Measurements from ENCODE around the gene APBB1. TPM values are rescaled to one million over a fixed set of nuclear protein-coding genes. Genes with fewer than 3 reads are reported as not detected.

Gene APBB1
- total RNA-seq, 1 experiment from 2014 or later = 83.8 TPM

GRCh38 chr11:6420677-6421076 is 1.8 kb upstream of the APBB1 start:
- Histone ChIP-seq H3K27me3 (replicated peaks; ENCODE audit: insufficient read depth, low read depth, low read length, poor library complexity) (no peaks in the 10 kb centered on the region), H3K9me3 (ENCODE audit: low read depth, low read length, poor library complexity, severe bottlenecking) (no peaks in the 10 kb centered on the region), H3K4me1 (ENCODE audit: insufficient read depth, low read length, poor library complexity, severe bottlenecking) (peaks cover 3% of the 10 kb centered on the region), H3K4me3 (ENCODE audit: low read depth, low read length, poor library complexity, severe bottlenecking) (no peak overlapping the region), H3K27ac (ENCODE audit: low read depth, low read length, poor library complexity, severe bottlenecking) (no peak overlapping the region), H3K36me3 (ENCODE audit: insufficient read depth, low read length, poor library complexity, severe bottlenecking) (no peaks in the 10 kb centered on the region)
- ChIA-PET CTCF (no interaction called here), POLR2A (ENCODE audit: low non-redundant PET) (interaction anchor here (0.6 kb wide), 1 partner anchor 25 kb away, joined by 7 read pairs; no protein-coding TSS in a partner anchor)
- DNase-seq (ENCODE audit: low spot score) = no peak
- no TSS peak for BruUV-seq (replicated peaks)
- TF ChIP-seq EZH2 (IDR thresholded peaks at IDR 0.05; ENCODE audit: borderline replicate concordance, low read depth, low read length, poor library complexity, severe bottlenecking) = no peak
- TF ChIP-seq, protein P1, sequence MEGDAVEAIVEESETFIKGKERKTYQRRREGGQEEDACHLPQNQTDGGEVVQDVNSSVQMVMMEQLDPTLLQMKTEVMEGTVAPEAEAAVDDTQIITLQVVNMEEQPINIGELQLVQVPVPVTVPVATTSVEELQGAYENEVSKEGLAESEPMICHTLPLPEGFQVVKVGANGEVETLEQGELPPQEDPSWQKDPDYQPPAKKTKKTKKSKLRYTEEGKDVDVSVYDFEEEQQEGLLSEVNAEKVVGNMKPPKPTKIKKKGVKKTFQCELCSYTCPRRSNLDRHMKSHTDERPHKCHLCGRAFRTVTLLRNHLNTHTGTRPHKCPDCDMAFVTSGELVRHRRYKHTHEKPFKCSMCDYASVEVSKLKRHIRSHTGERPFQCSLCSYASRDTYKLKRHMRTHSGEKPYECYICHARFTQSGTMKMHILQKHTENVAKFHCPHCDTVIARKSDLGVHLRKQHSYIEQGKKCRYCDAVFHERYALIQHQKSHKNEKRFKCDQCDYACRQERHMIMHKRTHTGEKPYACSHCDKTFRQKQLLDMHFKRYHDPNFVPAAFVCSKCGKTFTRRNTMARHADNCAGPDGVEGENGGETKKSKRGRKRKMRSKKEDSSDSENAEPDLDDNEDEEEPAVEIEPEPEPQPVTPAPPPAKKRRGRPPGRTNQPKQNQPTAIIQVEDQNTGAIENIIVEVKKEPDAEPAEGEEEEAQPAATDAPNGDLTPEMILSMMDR (conservative IDR thresholded peaks at IDR 0.05; ENCODE audit: low read depth, low read length) = no peak
- intact Hi-C loops (cut with micrococcal nuclease; ENCODE audit: unreplicated experiment) = no loop called here

- no TSS peak for BruUV-seq (replicated peaks)
- Histone ChIP-seq H3K9me3 (ENCODE audit: low read depth, low read length, poor library complexity, severe bottlenecking) (no peaks in the 10 kb centered on the region), H3K4me1 (ENCODE audit: insufficient read depth, low read length, poor library complexity, severe bottlenecking) (peaks cover 13% of the 10 kb centered on the region), H3K36me3 (ENCODE audit: insufficient read depth, low read length, poor library complexity, severe bottlenecking) (no peaks in the 10 kb centered on the region), H3K4me3 (ENCODE audit: low read depth, low read length, poor library complexity, severe bottlenecking) (peak overlapping the region; percentile 87), H3K27ac (ENCODE audit: low read depth, low read length, poor library complexity, severe bottlenecking) (peak overlapping the region; percentile 90), H3K27me3 (replicated peaks; ENCODE audit: insufficient read depth, low read depth, low read length, poor library complexity) (no peaks in the 10 kb centered on the region)
- CTCF ChIA-PET = no interaction called here
- no peak for DNase-seq (ENCODE audit: low spot score)
- TF ChIP-seq, protein P1 (conservative IDR thresholded peaks at IDR 0.05; ENCODE audit: low read depth, low read length) = no peak
- no peak for TF ChIP-seq EZH2 (IDR thresholded peaks at IDR 0.05; ENCODE audit: borderline replicate concordance, low read depth, low read length, poor library complexity, severe bottlenecking)
- intact Hi-C loops (cut with micrococcal nuclease; ENCODE audit: unreplicated experiment) = loop anchor here (2.0 kb wide), 1 partner anchor 20 kb away; no protein-coding TSS in a partner anchor
- POLR2A ChIA-PET (ENCODE audit: low non-redundant PET) = interaction anchor here (0.5 kb wide), 1 partner anchor 46 kb away, joined by 6 read pairs; no protein-coding TSS in a partner anchor
These were observed 311 bp downstream of the APBB1 start for GRCh38 chr11:6418557-6419008.

DNA sequence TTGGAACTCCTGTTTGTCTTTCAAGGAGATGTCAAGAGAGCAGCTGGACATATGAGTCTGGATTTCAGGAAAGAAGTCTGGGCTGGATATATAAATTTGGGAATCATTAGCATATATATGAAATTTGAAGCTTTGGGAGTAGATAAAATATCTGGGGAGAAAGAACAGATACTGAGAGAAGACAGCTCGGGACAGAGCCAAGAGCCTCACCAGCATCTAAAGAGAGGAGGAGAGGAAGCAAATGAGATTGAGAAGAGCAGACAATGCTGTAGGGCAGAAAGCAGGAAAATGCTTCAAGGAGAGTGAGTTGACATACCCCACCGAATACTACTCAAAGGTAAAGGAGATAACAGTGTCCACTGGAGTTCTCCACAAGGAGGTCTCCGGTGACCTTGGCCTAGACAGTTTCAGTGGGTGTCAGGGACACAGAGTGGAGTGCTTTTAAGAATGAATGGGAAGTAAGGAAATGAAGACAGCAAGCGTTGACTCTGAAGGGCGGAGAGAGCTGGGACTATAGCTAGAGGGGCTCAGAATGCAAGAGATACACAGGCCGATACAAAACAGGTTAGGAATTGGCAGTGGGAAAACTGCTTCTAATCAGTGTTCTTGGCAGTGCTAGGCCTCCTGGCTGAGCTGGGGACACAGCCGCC is 862 bp downstream of the APBB1 start:
- Histone ChIP-seq H3K4me3 (ENCODE audit: low read depth, low read length, poor library complexity, severe bottlenecking) (peak overlapping the region; percentile 87), H3K36me3 (ENCODE audit: insufficient read depth, low read length, poor library complexity, severe bottlenecking) (no peaks in the 10 kb centered on the region), H3K9me3 (ENCODE audit: low read depth, low read length, poor library complexity, severe bottlenecking) (no peaks in the 10 kb centered on the region), H3K27me3 (replicated peaks; ENCODE audit: insufficient read depth, low read depth, low read length, poor library complexity) (no peaks in the 10 kb centered on the region), H3K4me1 (ENCODE audit: insufficient read depth, low read length, poor library complexity, severe bottlenecking) (peaks cover 13% of the 10 kb centered on the region), H3K27ac (ENCODE audit: low read depth, low read length, poor library complexity, severe bottlenecking) (peak overlapping the region; percentile 7)
- no TSS peak for BruUV-seq (replicated peaks)
- DNase-seq (ENCODE audit: low spot score) = no peak
- TF ChIP-seq, protein P1 (conservative IDR thresholded peaks at IDR 0.05; ENCODE audit: low read depth, low read length) = no peak
- TF ChIP-seq EZH2 (IDR thresholded peaks at IDR 0.05; ENCODE audit: borderline replicate concordance, low read depth, low read length, poor library complexity, severe bottlenecking) = no peak
- ChIA-PET CTCF (no interaction called here), POLR2A (ENCODE audit: low non-redundant PET) (interaction anchor here (0.5 kb wide), 1 partner anchor 46 kb away, joined by 6 read pairs; no protein-coding TSS in a partner anchor)
- intact Hi-C loops (cut with micrococcal nuclease; ENCODE audit: unreplicated experiment) = loop anchor here (2.0 kb wide), 1 partner anchor 21 kb away; no protein-coding TSS in a partner anchor

All from A673 (cell line).